Left renal pelvis (tissue), 4 donors: ENCODE results near the gene VAC14. TPM values are rescaled to one million over a fixed set of nuclear protein-coding genes. Genes with fewer than 3 reads are reported as not detected.
"Not testable (repeated sequence)": the region's sequence is repeated elsewhere in the genome, so short reads cannot be mapped to it uniquely, and the experiment has no call there.

Experiments
- DNase-seq, 4 donors: peaks; one replicate each; pipeline ENCODE4 v3.0.0-alpha.2; 2013; ENCODE audit warnings: low read depth in 4 of 4, low spot score in 3 of 4
- polyA plus RNA-seq, 4 donors: library from polyadenylated mRNA; unstranded; fragments of 120-200 nt; gene quantifications; one replicate each; pipeline ENCODE4 v1.2.1, GENCODE V29; 2013; ENCODE audit not compliant: insufficient read length in 4 of 4

The VAC14 gene
- polyA plus RNA-seq, 4 donors = 24.3 to 42.0 (median 37.9) TPM

GRCh38 chr16:70746708-70747424, 54.1 kb downstream of the VAC14 start:
- DNase-seq = no peak

GRCh38 chr16:70746040-70746707, 54.8 kb downstream of the VAC14 start:
- DNase-seq = no peak

GRCh38 chr16:70745536-70746025, 55.4 kb downstream of the VAC14 start:
- no peak for DNase-seq

GRCh38 chr16:70744366-70744765, 56.6 kb downstream of the VAC14 start:
- no peak for DNase-seq

GRCh38 chr16:70743791-70744190, 57.2 kb downstream of the VAC14 start:
- no peak for DNase-seq

- DNase-seq = not testable (repeated sequence)
Measured at GRCh38 chr16:70742967-70743366, 58.0 kb downstream of the VAC14 start.

GRCh38 chr16:70741783-70742125, 59.2 kb downstream of the VAC14 start:
- no peak for DNase-seq

- DNase-seq = no peak
Measured at GRCh38 chr16:70740914-70741782, 59.8 kb downstream of the VAC14 start.

GRCh38 chr16:70740174-70740913, 60.6 kb downstream of the VAC14 start:
- DNase-seq = no peak

GRCh38 chr16:70739389-70739788, 61.6 kb downstream of the VAC14 start:
- DNase-seq = no peak

GRCh38 chr16:70738083-70738977, 62.6 kb downstream of the VAC14 start:
- no peak for DNase-seq

GRCh38 chr16:70737377-70738082, 63.4 kb downstream of the VAC14 start:
- DNase-seq = no peak

- DNase-seq = no peak
Measured at GRCh38 chr16:70736465-70737376, 64.2 kb downstream of the VAC14 start.

- no peak for DNase-seq
Measured at GRCh38 chr16:70735141-70735979, 65.6 kb downstream of the VAC14 start.

- DNase-seq = no peak
Measured at GRCh38 chr16:70734522-70735095, 66.3 kb downstream of the VAC14 start.

GRCh38 chr16:70730944-70731343, 70.0 kb downstream of the VAC14 start:
- DNase-seq = no peak

GRCh38 chr16:70730031-70730430, 70.9 kb downstream of the VAC14 start:
- no peak for DNase-seq
